ENCODE data around the gene GJB5.

The GJB5 gene

GRCh38 chr1:34794790-34795180 is 39.9 kb downstream of the GJB5 start:
- DNase-seq (ENCODE audit: low read depth in 2 of 2) = no peak

GRCh38 chr1:34795916-34796315 is 41.1 kb downstream of the GJB5 start:
- DNase-seq (ENCODE audit: low read depth in 2 of 2) = no peak

DNA sequence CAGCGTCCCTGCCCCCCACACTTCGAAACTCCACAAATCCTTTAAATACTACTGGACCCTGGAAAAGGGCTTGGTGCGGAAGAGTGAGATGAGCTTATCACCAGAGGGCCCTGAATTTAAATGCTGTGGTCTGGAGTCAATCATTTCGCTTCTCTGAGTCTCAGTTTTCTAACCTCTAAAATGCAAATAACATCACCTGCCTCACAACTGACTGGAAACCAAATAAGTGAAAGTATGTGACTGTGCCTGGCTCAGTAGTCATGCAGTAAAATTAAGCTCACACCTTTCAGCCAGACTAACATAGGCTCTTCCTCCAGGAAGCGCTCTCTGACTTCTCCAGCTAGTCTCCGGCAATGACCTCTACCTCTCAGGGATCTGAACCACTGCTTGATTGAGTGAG is 42.1 kb downstream of the GJB5 start:
- no peak for DNase-seq (ENCODE audit: low read depth in 2 of 2)

DNA sequence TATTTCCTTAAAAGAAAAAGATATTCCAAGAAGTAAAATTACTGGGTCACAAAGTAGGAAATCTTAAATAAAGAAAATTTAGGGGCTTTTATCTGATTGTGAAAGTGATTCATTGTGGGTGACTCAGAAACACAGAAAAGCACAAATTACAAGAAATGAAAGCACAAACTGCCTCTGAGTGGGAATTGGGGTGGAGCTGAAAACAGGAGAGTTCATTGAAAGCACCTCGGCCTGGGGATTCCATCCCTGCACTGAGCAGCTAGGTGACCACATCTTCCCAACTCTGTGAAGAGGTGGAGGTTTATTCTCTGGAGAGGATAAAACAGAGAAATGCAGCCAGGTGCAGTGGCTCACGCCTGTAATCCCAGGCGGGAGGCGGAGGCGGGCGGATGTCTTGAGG is 45.4 kb downstream of the GJB5 start:
- no peak for DNase-seq (ENCODE audit: low read depth in 2 of 2)

DNA sequence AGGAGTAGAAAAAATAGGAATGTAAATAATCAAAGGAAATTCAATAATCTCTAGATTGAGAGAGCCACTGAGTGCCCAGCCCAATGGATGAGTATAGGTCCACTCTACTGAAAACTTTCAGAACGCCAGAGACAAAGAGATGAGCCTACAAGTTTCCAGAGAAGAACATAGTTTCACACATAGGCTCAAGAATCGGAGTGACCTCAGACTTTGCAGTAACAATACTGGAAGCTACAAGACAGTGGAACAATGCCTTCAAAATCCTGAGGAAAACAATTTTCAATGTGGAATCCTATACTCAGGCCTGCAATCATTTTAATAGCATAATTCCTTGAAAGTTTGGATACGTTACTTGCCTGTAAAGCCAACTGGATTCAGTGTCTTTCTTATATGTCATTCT is 48.9 kb downstream of the GJB5 start:
- DNase-seq (ENCODE audit: low read depth in 2 of 2) = no peak

DNA sequence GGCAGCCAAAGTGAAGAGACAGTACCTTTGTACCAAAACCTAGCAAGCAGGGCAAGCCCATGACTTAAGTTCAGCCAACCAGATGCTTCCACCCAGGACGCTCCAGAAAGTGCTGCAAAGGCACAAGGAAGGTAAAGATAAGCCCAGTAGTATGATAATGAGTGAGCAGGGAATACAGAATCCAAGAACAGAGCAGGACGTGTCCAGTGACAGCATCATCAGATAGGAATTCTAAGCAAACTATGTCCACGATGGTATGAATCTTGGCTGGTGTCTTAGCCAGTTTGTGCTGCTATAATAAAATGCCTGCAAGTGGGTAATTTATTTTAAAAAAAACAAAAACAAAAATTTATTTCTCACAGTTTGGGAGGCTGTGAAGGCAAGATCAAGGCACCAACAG is 51.5 kb downstream of the GJB5 start:
- DNase-seq (ENCODE audit: low read depth in 2 of 2) = no peak

All from fibroblast of skin of left quadriceps (primary cell).